ENCODE measurements around the gene SLC1A3. TPM values are rescaled to one million over a fixed set of nuclear protein-coding genes. Genes with fewer than 3 reads are reported as not detected.

Gene SLC1A3
- total RNA-seq, 1 experiment from 2014 or later = 18.6 TPM

DNA sequence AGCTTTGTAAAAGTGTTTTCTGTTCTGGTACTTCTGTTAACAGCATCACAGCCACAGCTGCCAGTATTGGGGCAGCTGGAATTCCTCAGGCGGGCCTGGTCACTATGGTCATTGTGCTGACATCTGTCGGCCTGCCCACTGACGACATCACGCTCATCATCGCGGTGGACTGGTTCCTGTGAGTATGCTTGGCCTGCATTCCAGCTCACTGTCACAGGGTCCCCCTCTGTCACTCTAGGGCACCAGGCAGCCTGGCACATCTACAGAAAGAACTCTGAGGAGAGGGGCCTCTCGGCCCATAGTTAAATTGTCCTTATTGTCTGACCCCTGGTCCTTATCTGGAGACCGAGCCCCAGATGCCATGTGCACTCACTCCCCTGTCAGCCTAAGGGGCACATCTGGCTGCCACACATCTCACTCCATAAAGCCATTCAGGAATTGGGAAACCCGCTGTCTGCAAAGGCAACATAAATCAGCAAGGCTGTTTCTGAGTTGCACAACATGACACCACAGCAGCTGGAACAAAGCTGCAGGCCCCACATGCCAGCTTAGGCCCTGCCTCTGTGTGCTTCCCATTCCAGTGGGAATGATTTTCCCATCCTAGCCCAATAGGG lies 77.5 kb downstream of the SLC1A3 start:
- H3K18ac ChIP-seq (ENCODE audit: insufficient read length, low read depth, low read length) = no peak overlapping the region
- no peak overlapping the region for H3T11ph ChIP-seq (ENCODE audit: low read length)
- no peak overlapping the region for H2BK12ac ChIP-seq (ENCODE audit: insufficient read length, low read depth, low read length)
- no peak overlapping the region for H2BK120ac ChIP-seq (ENCODE audit: low read depth, low read length, poor library complexity, severe bottlenecking)
- H2BK20ac ChIP-seq (ENCODE audit: low read depth, low read length, poor library complexity, severe bottlenecking) = no peak overlapping the region
- no peak overlapping the region for H3K9ac ChIP-seq (ENCODE audit: extremely low read depth, insufficient read length, low read length)
- H3K4ac ChIP-seq (ENCODE audit: low read depth, low read length) = no peak overlapping the region
- no peak overlapping the region for H3K56ac ChIP-seq (ENCODE audit: insufficient read length, low read depth, low read length)
- no peak overlapping the region for H2AFZ ChIP-seq (ENCODE audit: low read length)
- no peaks in the 10 kb centered on the region for H3K27me3 ChIP-seq (ENCODE audit: insufficient read depth, low read length)
- H4K91ac ChIP-seq (ENCODE audit: insufficient read length, low read depth, low read length) = no peak overlapping the region
- H3K4me3 Mint-ChIP-seq = no peak overlapping the region
- peaks cover 2% of the 10 kb centered on the region; the same call in 1 of the 2 replicates for H3K27me3 Mint-ChIP-seq (ENCODE audit: low read depth)
- H3K36me3 Mint-ChIP-seq (ENCODE audit: insufficient read depth in 1 of 3, low read depth in 3 of 3) = peaks cover 0 to 12% (median 12%) of the 10 kb centered on the region in 3 experiments; a peak in 3 of 7 replicates
- no peak overlapping the region for H4K5ac ChIP-seq (ENCODE audit: insufficient read length, low read depth, low read length)
- no peak overlapping the region for H3K4me2 ChIP-seq (ENCODE audit: insufficient read depth, insufficient read length, low read length)
- no peak overlapping the region for H2AK5ac ChIP-seq (ENCODE audit: insufficient read length, low read length)
- no peak overlapping the region for H3K27ac ChIP-seq (ENCODE audit: insufficient read length, low read depth, low read length)
- TF ChIP-seq, protein P1, sequence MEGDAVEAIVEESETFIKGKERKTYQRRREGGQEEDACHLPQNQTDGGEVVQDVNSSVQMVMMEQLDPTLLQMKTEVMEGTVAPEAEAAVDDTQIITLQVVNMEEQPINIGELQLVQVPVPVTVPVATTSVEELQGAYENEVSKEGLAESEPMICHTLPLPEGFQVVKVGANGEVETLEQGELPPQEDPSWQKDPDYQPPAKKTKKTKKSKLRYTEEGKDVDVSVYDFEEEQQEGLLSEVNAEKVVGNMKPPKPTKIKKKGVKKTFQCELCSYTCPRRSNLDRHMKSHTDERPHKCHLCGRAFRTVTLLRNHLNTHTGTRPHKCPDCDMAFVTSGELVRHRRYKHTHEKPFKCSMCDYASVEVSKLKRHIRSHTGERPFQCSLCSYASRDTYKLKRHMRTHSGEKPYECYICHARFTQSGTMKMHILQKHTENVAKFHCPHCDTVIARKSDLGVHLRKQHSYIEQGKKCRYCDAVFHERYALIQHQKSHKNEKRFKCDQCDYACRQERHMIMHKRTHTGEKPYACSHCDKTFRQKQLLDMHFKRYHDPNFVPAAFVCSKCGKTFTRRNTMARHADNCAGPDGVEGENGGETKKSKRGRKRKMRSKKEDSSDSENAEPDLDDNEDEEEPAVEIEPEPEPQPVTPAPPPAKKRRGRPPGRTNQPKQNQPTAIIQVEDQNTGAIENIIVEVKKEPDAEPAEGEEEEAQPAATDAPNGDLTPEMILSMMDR (conservative IDR thresholded peaks at IDR 0.05) = no peak
- no peak for DNase-seq
- no peak overlapping the region for H2BK15ac ChIP-seq (ENCODE audit: low read depth, low read length)
- H4K8ac ChIP-seq (replicated peaks; ENCODE audit: insufficient read length, low read depth, low read length) = no peak overlapping the region
- H3K23ac ChIP-seq (ENCODE audit: insufficient read length, low read depth, low read length) = no peak overlapping the region
- H4K20me1 ChIP-seq (ENCODE audit: control insufficient read depth, insufficient read depth, insufficient read length) = no peaks in the 10 kb centered on the region
- no peaks in the 10 kb centered on the region for H3K9me3 ChIP-seq (ENCODE audit: control insufficient read depth, low read depth, low read length)
- no peaks in the 10 kb centered on the region for H3K79me2 ChIP-seq (ENCODE audit: insufficient read depth, low read length)
- H3K27ac Mint-ChIP-seq = no peak overlapping the region; a peak in 1 of 7 replicates
- H3K79me1 ChIP-seq (ENCODE audit: insufficient read depth, low read depth, low read length, poor library complexity, severe bottlenecking) = no peaks in the 10 kb centered on the region
- H2BK5ac ChIP-seq (ENCODE audit: insufficient read length, low read length) = no peak overlapping the region
- no peaks in the 10 kb centered on the region for H3K23me2 ChIP-seq (ENCODE audit: insufficient read length, low read depth, low read length, poor library complexity, severe bottlenecking)
- no CpG with 5 or more reads among the region's 9 CpGs for WGBS (ENCODE audit: extremely low coverage, insufficient read length, low lambda C conversion rate)
- H3K4me1 ChIP-seq (ENCODE audit: insufficient read depth, low read length) = no peaks in the 10 kb centered on the region
- no peak overlapping the region for H3K14ac ChIP-seq (ENCODE audit: insufficient read depth, low read length)
- H3K4me1 Mint-ChIP-seq = peaks cover 0 to 4% of the 10 kb centered on the region in 2 experiments; a peak in 2 of 4 replicates
- H3K9me3 Mint-ChIP-seq = no peaks in the 10 kb centered on the region

Data from H9 (cell line).